Measurements from ENCODE around the gene IBTK.
"Not testable (repeated sequence)": the region's sequence is repeated elsewhere in the genome, so short reads cannot be mapped to it uniquely, and the experiment has no call there.

The IBTK gene

GRCh38 chr6:82178077-82178758, 69.3 kb downstream of the IBTK start:
- DNase-seq, result peak; percentile 11

- no peak for DNase-seq
These were observed 70.9 kb downstream of the IBTK start for GRCh38 chr6:82176616-82177015.

GRCh38 chr6:82172594-82172993, 75.0 kb downstream of the IBTK start:
- DNase-seq, result no peak

GRCh38 chr6:82169138-82169876, 78.2 kb downstream of the IBTK start:
- DNase-seq, result no peak

GRCh38 chr6:82166493-82166892, 81.1 kb downstream of the IBTK start:
- DNase-seq, result no peak

GRCh38 chr6:82160255-82160990, 87.1 kb downstream of the IBTK start:
- DNase-seq, result no peak

- DNase-seq, result not testable (repeated sequence)
These were observed 94.8 kb downstream of the IBTK start for GRCh38 chr6:82152786-82153185.

- DNase-seq, result not testable (repeated sequence)
These were observed 96.4 kb downstream of the IBTK start for GRCh38 chr6:82151147-82151546.

GRCh38 chr6:82145926-82146452, 101.6 kb downstream of the IBTK start:
- no peak for DNase-seq

- no peak for DNase-seq
These were observed 102.6 kb downstream of the IBTK start for GRCh38 chr6:82144852-82145340.

- no peak for DNase-seq
These were observed 103.3 kb downstream of the IBTK start for GRCh38 chr6:82144007-82144851.

- no peak for DNase-seq
These were observed 104.5 kb downstream of the IBTK start for GRCh38 chr6:82143041-82143481.

GRCh38 chr6:82142524-82142923, 105.0 kb downstream of the IBTK start:
- DNase-seq, result no peak

- DNase-seq, result no peak
These were observed 109.3 kb downstream of the IBTK start for GRCh38 chr6:82138075-82138791.

GRCh38 chr6:82131441-82131840, 116.1 kb downstream of the IBTK start:
- DNase-seq, result no peak

GRCh38 chr6:82129797-82130196, 117.7 kb downstream of the IBTK start:
- DNase-seq, result no peak

GRCh38 chr6:82128973-82129372, 118.6 kb downstream of the IBTK start:
- not testable (repeated sequence) for DNase-seq

GRCh38 chr6:82123632-82124031, 123.9 kb downstream of the IBTK start:
- DNase-seq, result no peak

Measured in NCI-H1105 (cell line).